Measurements from ENCODE around the gene ARF1.

ARF1 gene

DNA sequence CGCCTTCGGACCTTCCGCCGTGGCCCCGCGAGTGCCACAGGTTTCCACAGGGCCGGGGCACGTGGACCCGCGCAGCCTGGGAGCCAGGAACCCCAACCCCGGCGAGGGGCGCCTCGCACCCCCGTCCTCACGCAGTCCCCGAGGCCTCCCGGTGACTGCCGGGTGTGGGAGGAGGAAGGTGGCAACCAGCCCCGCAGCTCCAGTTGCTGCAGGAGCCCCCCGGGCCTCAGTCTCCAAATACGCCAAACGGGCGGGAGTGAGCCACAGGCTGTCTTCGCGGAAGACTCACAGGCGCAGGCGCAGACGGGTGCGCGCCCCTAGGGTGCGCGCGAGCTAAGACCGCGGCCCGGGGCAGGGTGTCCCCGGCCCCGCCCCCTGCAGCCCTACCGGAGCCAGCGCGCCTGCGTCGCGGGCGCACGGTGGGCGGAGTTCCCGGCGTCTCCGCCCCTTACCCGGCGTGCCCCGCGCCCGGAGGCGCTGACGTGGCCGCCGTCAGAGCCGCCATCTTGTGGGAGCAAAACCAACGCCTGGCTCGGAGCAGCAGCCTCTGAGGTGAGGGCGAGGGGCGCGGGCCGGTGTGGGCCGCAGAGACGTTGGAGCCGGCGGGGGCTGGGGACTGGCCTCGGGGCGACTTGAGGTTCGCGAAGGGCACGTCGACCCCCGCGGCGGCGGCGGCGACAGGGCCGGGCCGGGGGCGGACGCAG is at the start of gene ARF1:
Gene ARF1, plus strand, starts transcription at position 495 of the 704 bp plus-strand sequence. CDS start 14,407 bp downstream, outside the sequence.
- DNase-seq (ENCODE audit: low spot score), result peak; percentile 93

- no peak for DNase-seq (ENCODE audit: low spot score)
Observed at GRCh38 chr1:228033376-228033775, 49.1 kb upstream of the ARF1 start.

- DNase-seq (ENCODE audit: low spot score), result no peak
Observed at GRCh38 chr1:228034954-228035837, 47.3 kb upstream of the ARF1 start.

DNA sequence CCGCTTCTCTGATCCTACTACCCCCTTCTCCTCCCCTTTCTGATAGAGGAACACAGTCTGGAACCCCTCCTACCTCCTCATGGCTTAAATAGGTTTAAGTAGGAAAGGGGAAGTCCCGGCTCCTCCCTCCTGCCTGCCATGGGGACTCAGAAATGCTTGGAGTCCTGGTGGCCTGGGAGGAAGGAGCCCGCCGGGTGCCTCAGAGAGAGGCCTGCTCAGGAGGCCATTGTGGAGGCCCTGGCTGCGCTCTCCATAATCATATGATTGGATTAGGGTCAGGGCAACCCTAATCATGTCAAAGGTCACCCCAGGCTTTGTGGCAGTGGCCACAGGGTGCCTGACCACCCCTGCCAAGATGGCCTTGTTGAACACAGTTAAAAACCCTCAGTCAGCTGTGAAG is 46.7 kb upstream of the ARF1 start:
- no peak for DNase-seq (ENCODE audit: low spot score)

- DNase-seq (ENCODE audit: low spot score), result no peak
Observed at GRCh38 chr1:228036701-228037231, 45.7 kb upstream of the ARF1 start.

DNA sequence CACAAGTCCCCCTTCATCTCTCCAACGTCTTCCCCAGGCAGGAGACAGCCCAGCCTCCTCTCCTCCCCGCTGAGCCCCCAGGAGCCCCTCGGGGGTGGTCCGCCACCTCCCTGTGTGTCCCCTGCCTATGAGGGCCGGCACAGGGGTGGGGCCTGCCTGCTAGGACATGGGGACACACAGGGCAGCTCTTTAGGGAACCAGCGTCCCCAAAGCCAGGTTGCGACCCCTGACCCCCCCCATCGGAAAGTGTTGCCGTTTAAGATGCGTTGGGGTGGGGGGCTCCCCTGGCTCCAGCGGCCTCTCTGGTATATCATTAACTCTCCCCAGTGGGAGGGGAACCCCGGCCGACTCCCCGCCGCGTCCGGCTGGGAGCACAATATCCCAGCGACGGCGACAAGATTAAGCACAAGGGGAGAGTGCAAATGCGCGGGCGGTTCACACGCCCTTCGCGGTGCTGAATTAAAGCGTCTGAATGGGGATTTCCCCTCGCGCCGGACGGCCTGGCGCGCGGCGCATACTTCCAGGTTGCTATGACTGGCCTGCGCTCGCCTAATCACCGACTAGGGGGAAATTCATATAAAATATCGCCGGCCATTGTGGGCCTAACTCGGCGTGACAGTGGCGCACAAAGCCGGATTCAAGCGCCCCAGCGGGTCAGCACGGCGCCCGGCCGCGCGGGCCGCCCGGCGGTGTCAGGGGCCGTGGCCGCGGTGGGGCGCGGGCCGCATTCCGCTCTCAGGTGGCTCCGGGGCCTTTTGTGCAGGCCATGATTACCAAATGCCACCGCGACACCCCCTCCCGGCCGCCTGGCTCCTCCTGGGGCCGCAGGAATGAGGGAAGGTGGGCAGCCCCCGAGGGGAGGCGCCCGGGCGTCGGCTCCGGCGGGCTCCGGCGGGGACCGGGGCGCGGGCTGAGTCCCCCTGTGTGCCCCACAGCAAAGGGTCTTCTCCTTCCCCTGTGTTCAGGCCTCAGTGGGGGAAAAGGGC is 44.8 kb upstream of the ARF1 start:
- DNase-seq (ENCODE audit: low spot score), result peak; percentile 36

- no peak for DNase-seq (ENCODE audit: low spot score)
Observed at GRCh38 chr1:228038387-228039005, 44.0 kb upstream of the ARF1 start.

GRCh38 chr1:228039006-228039903 is 43.3 kb upstream of the ARF1 start:
- DNase-seq (ENCODE audit: low spot score), result no peak

GRCh38 chr1:228039986-228040385 is 42.5 kb upstream of the ARF1 start:
- DNase-seq (ENCODE audit: low spot score), result no peak

- no peak for DNase-seq (ENCODE audit: low spot score)
Observed at GRCh38 chr1:228041316-228041715, 41.2 kb upstream of the ARF1 start.

GRCh38 chr1:228042508-228042907 is 40.0 kb upstream of the ARF1 start:
- no peak for DNase-seq (ENCODE audit: low spot score)

DNA sequence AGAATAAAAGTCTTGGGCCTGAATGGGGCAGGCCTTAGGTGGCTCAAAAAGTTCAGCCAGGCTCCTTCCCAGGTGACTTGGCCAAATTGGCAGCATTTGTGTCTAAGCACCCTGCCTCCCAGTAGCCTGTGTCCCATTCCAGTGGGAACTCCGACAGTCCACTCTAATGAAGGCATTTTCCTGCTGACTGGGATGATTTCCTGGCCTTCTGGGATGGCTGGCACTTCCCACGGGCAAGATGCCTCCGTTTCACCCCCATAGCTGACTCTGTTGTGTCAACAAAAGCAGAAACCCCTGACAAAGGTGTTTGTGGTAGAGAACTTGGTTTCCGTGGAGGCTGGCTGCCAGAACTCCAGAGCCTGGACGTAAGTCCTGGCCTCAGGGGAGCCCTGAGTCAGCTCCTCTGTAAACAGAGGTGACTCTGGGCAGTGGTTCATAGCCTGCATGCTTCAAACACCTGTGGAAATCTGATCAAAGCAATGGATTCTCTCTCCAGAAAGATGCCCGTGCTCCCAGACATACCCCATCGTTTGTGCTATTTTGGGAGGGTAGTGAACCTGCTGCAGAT is 39.1 kb upstream of the ARF1 start:
- DNase-seq (ENCODE audit: low spot score), result no peak

- DNase-seq (ENCODE audit: low spot score), result no peak
Observed at GRCh38 chr1:228044961-228045360, 37.5 kb upstream of the ARF1 start.

DNA sequence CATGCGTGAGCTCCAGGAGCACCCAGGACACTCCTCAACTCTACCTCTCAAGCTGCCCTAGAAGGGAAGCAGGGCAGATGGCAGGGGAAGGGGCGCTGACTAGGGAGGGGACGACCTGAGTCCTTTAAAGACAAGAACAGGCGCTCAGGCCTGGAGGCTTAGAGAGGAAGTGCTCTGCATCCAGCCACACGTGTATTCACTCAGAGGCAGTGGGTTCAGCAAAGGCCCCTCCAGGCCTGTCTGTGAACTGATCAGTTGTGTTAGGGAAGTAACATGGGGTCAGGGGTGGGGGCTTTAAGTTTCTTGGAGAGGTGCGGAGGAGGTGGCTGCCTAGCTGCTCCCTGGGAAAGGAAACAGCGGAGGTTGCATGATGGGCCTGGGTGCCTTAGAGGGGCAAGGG is 37.1 kb upstream of the ARF1 start:
- DNase-seq (ENCODE audit: low spot score), result no peak

DNA sequence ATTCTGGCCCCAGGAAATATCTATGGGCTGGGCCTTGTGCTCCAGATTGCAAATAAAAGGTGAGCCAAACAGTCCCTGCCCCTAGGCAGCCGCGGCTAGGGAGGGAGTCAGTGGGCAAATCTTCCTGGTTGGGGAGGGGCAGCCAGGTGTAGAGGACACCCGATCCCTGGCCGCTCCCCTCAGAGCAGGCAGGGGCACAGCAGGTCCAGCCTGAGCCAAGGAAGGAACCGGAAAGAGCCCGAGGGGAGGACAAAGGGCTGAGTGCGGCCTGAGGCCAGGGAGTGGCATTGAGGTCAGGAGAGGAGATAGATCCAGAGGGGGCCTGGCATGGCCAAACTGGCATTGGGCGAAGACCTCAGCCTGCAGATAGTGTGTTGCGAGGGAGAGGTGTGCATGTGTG is 36.6 kb upstream of the ARF1 start:
- DNase-seq (ENCODE audit: low spot score), result no peak

DNA sequence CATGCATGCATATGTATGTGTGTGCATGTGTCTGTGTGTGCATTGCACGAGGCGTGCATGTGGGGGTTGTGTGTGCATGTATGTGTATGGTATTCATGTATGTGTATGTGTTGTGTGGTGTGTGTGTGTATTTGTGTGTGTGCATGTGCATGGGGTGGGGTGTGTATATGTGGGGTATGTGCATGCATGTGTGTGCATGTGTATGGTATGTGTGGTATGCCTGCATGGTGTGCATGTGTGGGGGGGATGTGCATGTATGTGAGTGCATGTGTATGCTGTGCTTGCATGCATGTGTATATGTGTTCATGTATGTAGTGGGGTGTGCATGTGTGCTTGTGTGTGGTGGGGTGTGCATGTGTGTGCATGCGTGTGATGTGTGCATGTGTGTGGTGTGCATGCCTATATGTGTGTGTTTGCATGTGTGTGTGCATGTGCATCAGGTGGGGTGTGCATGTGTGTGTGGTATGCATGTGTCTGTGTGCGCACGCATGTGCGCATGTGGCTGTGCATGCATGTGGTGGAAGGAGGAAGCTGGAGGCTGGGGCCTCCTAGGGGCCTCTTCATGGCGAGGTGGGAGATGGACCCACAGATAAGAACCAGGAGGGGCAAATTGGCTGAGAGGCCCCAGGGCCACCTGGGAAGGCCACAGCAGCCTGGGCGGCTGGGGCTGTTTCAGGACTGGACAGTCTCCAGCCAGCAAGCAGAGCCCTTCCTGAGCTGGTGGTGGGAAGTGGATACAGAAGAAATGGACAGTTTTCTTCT is 35.9 kb upstream of the ARF1 start:
- no peak for DNase-seq (ENCODE audit: low spot score)

GRCh38 chr1:228047183-228047466 is 35.4 kb upstream of the ARF1 start:
- no peak for DNase-seq (ENCODE audit: low spot score)

DNA sequence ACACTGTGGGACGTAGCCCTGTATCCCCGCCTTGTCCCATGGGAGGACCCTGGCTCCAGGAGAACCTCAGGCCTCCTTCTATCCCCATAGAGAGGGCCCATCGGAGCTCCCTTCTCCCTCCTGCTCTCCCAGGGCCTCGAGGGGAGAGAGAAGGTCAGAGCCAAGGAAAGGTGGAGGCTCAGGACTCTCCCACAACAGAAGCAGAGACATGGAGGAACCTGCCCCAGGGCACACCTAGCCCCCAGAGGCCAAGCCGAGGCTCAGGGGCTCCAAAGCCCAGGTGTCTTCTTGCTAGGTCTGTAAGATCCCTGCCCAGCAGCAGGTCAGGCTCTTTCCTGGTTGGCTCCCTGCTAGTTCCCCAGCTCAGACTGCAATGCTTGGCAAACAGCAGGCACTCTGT is 34.4 kb upstream of the ARF1 start:
- no peak for DNase-seq (ENCODE audit: low spot score)

- DNase-seq (ENCODE audit: low spot score), result no peak
Observed at GRCh38 chr1:228048659-228049298, 33.7 kb upstream of the ARF1 start.

All from activated CD4-positive, alpha-beta T cell treated with anti-CD3 and anti-CD28 coated beads, Interleukin-2, Interleukin-4, amounts not matched to agents 100 ng/mL and 50 ng/mL, durations not matched to agents 16 hours and 8 hours (primary cell).